ENCODE measurements around the gene TAT.
"Not testable (repeated sequence)": the region's sequence is repeated elsewhere in the genome, so short reads cannot be mapped to it uniquely, and the experiment has no call there.

Gene TAT

GRCh38 chr16:71570144-71570543 lies 6.7 kb downstream of the TAT start:
- DNase-seq (ENCODE audit: low read depth, low spot score) = no peak
- no peak overlapping the region for H3K9ac ChIP-seq (ENCODE audit: insufficient read length)
- H3K9me3 ChIP-seq (ENCODE audit: low read depth, low read length) = no peaks in the 10 kb centered on the region

GRCh38 chr16:71569621-71570020 lies 7.3 kb downstream of the TAT start:
- Histone ChIP-seq H3K27ac (no peak overlapping the region), H3K36me3 (ENCODE audit: insufficient read depth, low read length) (no peaks in the 10 kb centered on the region), H3K9me3 (ENCODE audit: low read depth, low read length) (no peaks in the 10 kb centered on the region), H3K4me3 (no peak overlapping the region), H3K9ac (ENCODE audit: insufficient read length) (no peak overlapping the region)
- no peak for DNase-seq (ENCODE audit: low read depth, low spot score)
- TF ChIP-seq FOXP2 (optimal IDR thresholded peaks at IDR 0.05; ENCODE audit: control extremely low read depth, extremely low read length, insufficient read depth) = no peak
- no peak for TF ChIP-seq EZH2 (IDR thresholded peaks at IDR 0.05)

More at GRCh38 chr16:71570144-71570543, 6.7 kb downstream of the TAT start:
- Histone ChIP-seq H3K36me3 (ENCODE audit: insufficient read depth, low read length) (no peaks in the 10 kb centered on the region), H3K27ac (no peak overlapping the region), H3K4me3 (no peak overlapping the region)
- TF ChIP-seq EZH2 (IDR thresholded peaks at IDR 0.05) (no peak), POLR2AphosphoS5 (IDR thresholded peaks at IDR 0.05; ENCODE audit: borderline replicate concordance, low read depth, low read length) (no peak), FOXP2 (optimal IDR thresholded peaks at IDR 0.05; ENCODE audit: control extremely low read depth, extremely low read length, insufficient read depth) (no peak)

GRCh38 chr16:71568551-71568950 lies 8.3 kb downstream of the TAT start:
- H3K36me3 ChIP-seq (ENCODE audit: insufficient read depth, low read length) = no peaks in the 10 kb centered on the region
- TF ChIP-seq POLR2AphosphoS5 (IDR thresholded peaks at IDR 0.05; ENCODE audit: borderline replicate concordance, low read depth, low read length) (no peak), EZH2 (IDR thresholded peaks at IDR 0.05) (no peak), FOXP2 (optimal IDR thresholded peaks at IDR 0.05; ENCODE audit: control extremely low read depth, extremely low read length, insufficient read depth) (no peak)
- no peak overlapping the region for H3K4me3 ChIP-seq
- DNase-seq (ENCODE audit: low read depth, low spot score) = no peak
- no peak overlapping the region for H3K9ac ChIP-seq (ENCODE audit: insufficient read length)
- no peaks in the 10 kb centered on the region for H3K9me3 ChIP-seq (ENCODE audit: low read depth, low read length)
- H3K27ac ChIP-seq = no peak overlapping the region

- TF ChIP-seq POLR2AphosphoS5 (IDR thresholded peaks at IDR 0.05; ENCODE audit: borderline replicate concordance, low read depth, low read length) (no peak), EZH2 (IDR thresholded peaks at IDR 0.05) (no peak), FOXP2 (optimal IDR thresholded peaks at IDR 0.05; ENCODE audit: control extremely low read depth, extremely low read length, insufficient read depth) (no peak)
- H3K9me3 ChIP-seq (ENCODE audit: low read depth, low read length) = no peaks in the 10 kb centered on the region
- no peak overlapping the region for H3K4me3 ChIP-seq
- no peaks in the 10 kb centered on the region for H3K36me3 ChIP-seq (ENCODE audit: insufficient read depth, low read length)
- H3K27ac ChIP-seq = no peak overlapping the region
- H3K9ac ChIP-seq (ENCODE audit: insufficient read length) = no peak overlapping the region
- DNase-seq (ENCODE audit: low read depth, low spot score) = no peak
Measured at GRCh38 chr16:71567931-71568330, 9.0 kb downstream of the TAT start.

GRCh38 chr16:71565812-71566700 lies 10.8 kb downstream of the TAT start:
- no peak overlapping the region for H3K27ac ChIP-seq
- H3K4me3 ChIP-seq = peak overlapping the region; percentile 77

GRCh38 chr16:71564335-71564967 lies 12.4 kb downstream of the TAT start:
- Histone ChIP-seq H3K9me3 (ENCODE audit: low read depth, low read length) (no peaks in the 10 kb centered on the region), H3K27ac (no peak overlapping the region), H3K9ac (ENCODE audit: insufficient read length) (no peak overlapping the region), H3K4me3 (peak overlapping the region; percentile 77), H3K36me3 (ENCODE audit: insufficient read depth, low read length) (no peaks in the 10 kb centered on the region)
- TF ChIP-seq POLR2AphosphoS5 (IDR thresholded peaks at IDR 0.05; ENCODE audit: borderline replicate concordance, low read depth, low read length) (no peak), FOXP2 (optimal IDR thresholded peaks at IDR 0.05; ENCODE audit: control extremely low read depth, extremely low read length, insufficient read depth) (no peak), EZH2 (IDR thresholded peaks at IDR 0.05) (no peak)
- DNase-seq (ENCODE audit: low read depth, low spot score) = no peak

More at GRCh38 chr16:71565812-71566700, 10.8 kb downstream of the TAT start:
- Histone ChIP-seq H3K9me3 (ENCODE audit: low read depth, low read length) (no peaks in the 10 kb centered on the region), H3K9ac (ENCODE audit: insufficient read length) (no peak overlapping the region), H3K36me3 (ENCODE audit: insufficient read depth, low read length) (no peaks in the 10 kb centered on the region)
- DNase-seq (ENCODE audit: low read depth, low spot score) = no peak
- TF ChIP-seq FOXP2 (optimal IDR thresholded peaks at IDR 0.05; ENCODE audit: control extremely low read depth, extremely low read length, insufficient read depth) (no peak), EZH2 (IDR thresholded peaks at IDR 0.05) (no peak), POLR2AphosphoS5 (IDR thresholded peaks at IDR 0.05; ENCODE audit: borderline replicate concordance, low read depth, low read length) (no peak)

- Histone ChIP-seq H3K36me3 (ENCODE audit: insufficient read depth, low read length) (no peaks in the 10 kb centered on the region), H3K9me3 (ENCODE audit: low read depth, low read length) (no peaks in the 10 kb centered on the region), H3K4me3 (no peak overlapping the region), H3K9ac (ENCODE audit: insufficient read length) (no peak overlapping the region), H3K27ac (no peak overlapping the region)
- TF ChIP-seq POLR2AphosphoS5 (IDR thresholded peaks at IDR 0.05; ENCODE audit: borderline replicate concordance, low read depth, low read length) (no peak), EZH2 (IDR thresholded peaks at IDR 0.05) (no peak), FOXP2 (optimal IDR thresholded peaks at IDR 0.05; ENCODE audit: control extremely low read depth, extremely low read length, insufficient read depth) (no peak)
- DNase-seq (ENCODE audit: low read depth, low spot score) = no peak
Measured at GRCh38 chr16:71562552-71562951, 14.3 kb downstream of the TAT start.

GRCh38 chr16:71561886-71562285 lies 15.0 kb downstream of the TAT start:
- not testable (repeated sequence) for H3K9ac ChIP-seq (ENCODE audit: insufficient read length); H3K36me3 ChIP-seq (ENCODE audit: insufficient read depth, low read length); H3K9me3 ChIP-seq (ENCODE audit: low read depth, low read length); H3K4me3 ChIP-seq; H3K27ac ChIP-seq; DNase-seq (ENCODE audit: low read depth, low spot score)
